GM10847 (cell line): ENCODE results near the gene MAP2K4.

ENCODE experiments used
- POLR2A ChIP-seq: IDR thresholded peaks from 2 replicates; pipeline ENCODE4 v1.6.1; 2011; ENCODE audit not compliant: insufficient read length; ENCODE audit errors: extremely low read depth

The MAP2K4 gene

GRCh38 chr17:12062249-12062648, 41.6 kb downstream of the MAP2K4 start:
- no peak for TF ChIP-seq POLR2A

- no peak for TF ChIP-seq POLR2A
Measured at GRCh38 chr17:12064395-12064794, 43.7 kb downstream of the MAP2K4 start.

GRCh38 chr17:12067485-12067884, 46.8 kb downstream of the MAP2K4 start:
- no peak for TF ChIP-seq POLR2A

GRCh38 chr17:12068946-12069345, 48.3 kb downstream of the MAP2K4 start:
- no peak for TF ChIP-seq POLR2A

GRCh38 chr17:12070561-12070960, 49.9 kb downstream of the MAP2K4 start:
- no peak for TF ChIP-seq POLR2A

- TF ChIP-seq POLR2A = no peak
Measured at GRCh38 chr17:12074346-12074745, 53.7 kb downstream of the MAP2K4 start.

GRCh38 chr17:12077773-12078172, 57.1 kb downstream of the MAP2K4 start:
- TF ChIP-seq POLR2A = no peak

- no peak for TF ChIP-seq POLR2A
Measured at GRCh38 chr17:12078791-12079190, 58.1 kb downstream of the MAP2K4 start.

GRCh38 chr17:12081720-12082119, 61.0 kb downstream of the MAP2K4 start:
- no peak for TF ChIP-seq POLR2A

- TF ChIP-seq POLR2A = no peak
Measured at GRCh38 chr17:12085076-12085949, 64.6 kb downstream of the MAP2K4 start.

- no peak for TF ChIP-seq POLR2A
Measured at GRCh38 chr17:12088035-12088434, 67.4 kb downstream of the MAP2K4 start.

- no peak for TF ChIP-seq POLR2A
Measured at GRCh38 chr17:12089809-12090384, 69.2 kb downstream of the MAP2K4 start.

- TF ChIP-seq POLR2A = no peak
Measured at GRCh38 chr17:12094336-12094735, 73.7 kb downstream of the MAP2K4 start.

- TF ChIP-seq POLR2A = no peak
Measured at GRCh38 chr17:12095522-12095921, 74.8 kb downstream of the MAP2K4 start.

GRCh38 chr17:12097326-12097725, 76.6 kb downstream of the MAP2K4 start:
- no peak for TF ChIP-seq POLR2A

GRCh38 chr17:12098568-12098967, 77.9 kb downstream of the MAP2K4 start:
- no peak for TF ChIP-seq POLR2A

- no peak for TF ChIP-seq POLR2A
Measured at GRCh38 chr17:12099412-12099811, 78.7 kb downstream of the MAP2K4 start.
